HepG2 (cell line): Measurements from ENCODE around the gene DUS1L. TPM values are rescaled to one million over a fixed set of nuclear protein-coding genes. Genes with fewer than 3 reads are reported as not detected.

Experiments used
- ARHGAP35 ChIP-seq: sonication (generic); formaldehyde crosslinking; IDR thresholded peaks from 2 replicates; pipeline ENCODE4 v1.9.0; 2022; ENCODE audit warnings: mild to moderate bottlenecking, inconsistent platforms, moderate library complexity, missing genetic modification reagents, borderline replicate concordance
- BHLHE40 ChIP-seq: IDR thresholded peaks from 2 replicates; pipeline ENCODE4 v1.6.1; 2011; ENCODE audit warnings: low read length, improper control_type of control experiment
- HNRNPK ChIP-seq: fragments of 200-400 bp; formaldehyde crosslinking; IDR thresholded peaks from 2 replicates; pipeline ENCODE4 v1.6.1; 2018; ENCODE audit warnings: low read length, low read depth, moderate library complexity, mild to moderate bottlenecking; ENCODE audit not compliant: poor library complexity, severe bottlenecking
- JUND ChIP-seq: sonication (generic); formaldehyde crosslinking; IDR thresholded peaks from 2 replicates; pipeline ENCODE4 v1.8.0; 2022; ENCODE audit warnings: mild to moderate bottlenecking, missing genetic modification reagents
- KAT8 ChIP-seq: IDR thresholded peaks from 2 replicates; pipeline ENCODE4 v1.6.1; 2016; ENCODE audit warnings: missing genetic modification reagents, missing compliant biosample characterization
- KLF15 ChIP-seq: sonication (generic); formaldehyde crosslinking; IDR thresholded peaks from 2 replicates; pipeline ENCODE4 v1.8.1; 2023; ENCODE audit warnings: borderline replicate concordance, mild to moderate bottlenecking, inconsistent platforms, missing genetic modification reagents, mixed read lengths
- MZF1 ChIP-seq: sonication (generic); formaldehyde crosslinking; IDR thresholded peaks from 2 replicates; pipeline ENCODE4 v1.8.1; 2023; ENCODE audit warnings: mild to moderate bottlenecking, missing genetic modification reagents, borderline replicate concordance
- NBN ChIP-seq: fragments of 450-650 bp; conservative IDR thresholded peaks from 2 replicates; pipeline ENCODE4 v1.6.1; 2017
- RARA ChIP-seq: IDR thresholded peaks from 2 replicates; pipeline ENCODE4 v1.6.1; 2016; ENCODE audit warnings: missing genetic modification reagents, missing compliant biosample characterization
- XBP1 ChIP-seq: sonication (generic); formaldehyde crosslinking; IDR thresholded peaks from 2 replicates; pipeline ENCODE4 v1.5.0; 2020; ENCODE audit warnings: missing genetic modification reagents
- ZNF17 ChIP-seq: sonication (generic); formaldehyde crosslinking; IDR thresholded peaks from 2 replicates; pipeline ENCODE4 v1.5.0; 2020; ENCODE audit warnings: mild to moderate bottlenecking, missing genetic modification reagents
- ZNF234 ChIP-seq: sonication (generic); formaldehyde crosslinking; conservative IDR thresholded peaks from 2 replicates; pipeline ENCODE4 v1.5.1; 2020; ENCODE audit warnings: mild to moderate bottlenecking, missing genetic modification reagents
- ZNF335 ChIP-seq: sonication (generic); formaldehyde crosslinking; IDR thresholded peaks from 2 replicates; pipeline ENCODE4 v1.4.0; 2020; ENCODE audit warnings: missing genetic modification reagents
- ZNF841 ChIP-seq: sonication (generic); formaldehyde crosslinking; IDR thresholded peaks from 2 replicates; pipeline ENCODE4 v1.8.1; 2023; ENCODE audit warnings: missing genetic modification reagents, borderline replicate concordance
- ZSCAN31 ChIP-seq: sonication (generic); formaldehyde crosslinking; IDR thresholded peaks from 2 replicates; pipeline ENCODE4 v1.5.0; 2020; ENCODE audit warnings: low read depth, mild to moderate bottlenecking, missing genetic modification reagents
- polyA plus RNA-seq, 8 experiments: library from polyadenylated mRNA; depleted of rRNA in 3 of 8; stranded (reverse) in 7 of 8; unstranded in 1 of 8; fragments of >200 nt; fragmentation: Illumina TruSeq in 4 of 8; extraction: Trizol in 4 of 8; gene quantifications; 2 replicates each; pipeline versions ENCODE4 v1.2.1 to v1.2.3, GENCODE V29; 2011 to 2016; ENCODE audit warnings: low read depth in 4 of 8, missing spikeins in 1 of 8, mixed read lengths in 1 of 8; ENCODE audit not compliant: insufficient read depth in 1 of 8
- total RNA-seq, 5 experiments: library from RNA; depleted of rRNA; stranded (reverse); fragments of >200 nt; fragmentation: Illumina TruSeq; extraction: Trizol; gene quantifications; 2 replicates each; pipeline ENCODE4 v1.2.3, GENCODE V29; 2016; ENCODE audit warnings: low read depth in 1 of 5
- TF ChIP-seq, protein P1 (sequence below): sonication (generic); formaldehyde crosslinking; IDR thresholded peaks from 2 replicates; pipeline ENCODE4 v1.4.0; 2020; ENCODE audit warnings: low read depth, mild to moderate bottlenecking, missing genetic modification reagents
- TF ChIP-seq, protein P2 (sequence below): sonication (generic); formaldehyde crosslinking; IDR thresholded peaks from one replicate; pipeline ENCODE4 v1.5.1; 2020; ENCODE audit warnings: mild to moderate bottlenecking, missing genetic modification reagents; ENCODE audit errors: not compliant biosample characterization
- TF ChIP-seq, protein P3 (sequence below): sonication (generic); formaldehyde crosslinking; IDR thresholded peaks from 2 replicates; pipeline ENCODE4 v1.4.0; 2020; ENCODE audit warnings: mild to moderate bottlenecking, missing genetic modification reagents

Gene DUS1L
- total and polyA plus RNA-seq, 2 of the 13 experiments (the other 11 are each of a cell fraction or from before 2014, with no cell fraction given) = 81.0 to 109 TPM

DNA sequence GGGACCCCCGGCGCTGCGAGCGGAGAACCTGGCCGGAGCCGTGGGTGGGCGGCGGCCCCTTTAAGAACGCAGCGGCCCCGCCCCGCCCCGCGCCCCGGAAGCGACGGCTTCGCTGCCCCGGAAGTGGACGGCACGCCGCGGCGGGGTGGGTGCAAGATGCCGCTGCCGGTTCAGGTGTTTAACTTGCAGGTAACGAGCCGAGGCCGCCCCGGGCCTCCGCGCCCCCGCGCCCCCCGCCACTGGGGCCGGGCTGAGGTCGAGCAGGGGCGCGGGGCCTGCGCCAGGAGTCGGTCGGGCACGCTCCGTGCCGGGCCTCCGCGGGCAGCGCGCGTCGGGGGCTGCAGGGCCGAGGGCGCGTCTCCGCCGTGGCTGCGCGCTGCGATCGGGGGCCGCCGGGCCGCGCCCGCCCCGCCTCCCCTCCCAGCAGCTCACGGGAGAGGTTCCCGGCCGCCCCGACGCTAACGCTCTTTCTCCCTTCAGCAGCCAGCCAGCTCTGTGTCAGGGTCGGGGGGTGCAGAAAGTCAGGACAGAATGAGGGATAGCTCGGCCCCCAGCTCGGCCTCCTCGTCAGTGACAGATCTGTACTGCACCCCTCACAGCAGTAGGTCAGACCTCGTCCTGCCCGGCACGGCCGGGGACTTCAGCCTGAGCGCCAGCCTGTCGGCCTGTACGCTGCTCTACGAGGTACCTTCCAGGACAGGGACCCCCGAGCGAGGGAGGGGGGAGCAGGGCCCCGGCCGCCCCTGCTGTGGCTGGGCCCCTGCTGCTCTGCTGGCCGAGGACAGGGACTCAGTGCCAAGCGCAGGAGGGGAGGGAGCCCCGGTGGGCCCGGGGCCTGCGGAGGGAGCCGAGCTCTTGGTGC is 13.6 kb downstream of the DUS1L start, which contains the start of the genes GPS1 and RFNG (continued):
- TF ChIP-seq, protein P1, sequence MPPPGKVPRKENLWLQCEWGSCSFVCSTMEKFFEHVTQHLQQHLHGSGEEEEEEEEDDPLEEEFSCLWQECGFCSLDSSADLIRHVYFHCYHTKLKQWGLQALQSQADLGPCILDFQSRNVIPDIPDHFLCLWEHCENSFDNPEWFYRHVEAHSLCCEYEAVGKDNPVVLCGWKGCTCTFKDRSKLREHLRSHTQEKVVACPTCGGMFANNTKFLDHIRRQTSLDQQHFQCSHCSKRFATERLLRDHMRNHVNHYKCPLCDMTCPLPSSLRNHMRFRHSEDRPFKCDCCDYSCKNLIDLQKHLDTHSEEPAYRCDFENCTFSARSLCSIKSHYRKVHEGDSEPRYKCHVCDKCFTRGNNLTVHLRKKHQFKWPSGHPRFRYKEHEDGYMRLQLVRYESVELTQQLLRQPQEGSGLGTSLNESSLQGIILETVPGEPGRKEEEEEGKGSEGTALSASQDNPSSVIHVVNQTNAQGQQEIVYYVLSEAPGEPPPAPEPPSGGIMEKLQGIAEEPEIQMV = no peak
- TF ChIP-seq HNRNPK (no peak), KAT8 (CRISPR knock-in tag) (peak; percentile 69), ZNF335 (CRISPR knock-in tag) (no peak), JUND (CRISPR knock-in tag) (no peak), ZNF234 (no peak), MZF1 (CRISPR knock-in tag) (no peak), ZNF841 (CRISPR knock-in tag) (no peak), ARHGAP35 (peak; percentile 40; the same call in 1 of the 2 replicates), RARA (CRISPR knock-in tag) (no peak), BHLHE40 (no peak), KLF15 (no peak), ZSCAN31 (CRISPR knock-in tag) (peak; percentile 43; the same call in 1 of the 2 replicates), ZNF17 (no peak), NBN (no peak), XBP1 (CRISPR knock-in tag) (no peak)
- TF ChIP-seq, protein P2, sequence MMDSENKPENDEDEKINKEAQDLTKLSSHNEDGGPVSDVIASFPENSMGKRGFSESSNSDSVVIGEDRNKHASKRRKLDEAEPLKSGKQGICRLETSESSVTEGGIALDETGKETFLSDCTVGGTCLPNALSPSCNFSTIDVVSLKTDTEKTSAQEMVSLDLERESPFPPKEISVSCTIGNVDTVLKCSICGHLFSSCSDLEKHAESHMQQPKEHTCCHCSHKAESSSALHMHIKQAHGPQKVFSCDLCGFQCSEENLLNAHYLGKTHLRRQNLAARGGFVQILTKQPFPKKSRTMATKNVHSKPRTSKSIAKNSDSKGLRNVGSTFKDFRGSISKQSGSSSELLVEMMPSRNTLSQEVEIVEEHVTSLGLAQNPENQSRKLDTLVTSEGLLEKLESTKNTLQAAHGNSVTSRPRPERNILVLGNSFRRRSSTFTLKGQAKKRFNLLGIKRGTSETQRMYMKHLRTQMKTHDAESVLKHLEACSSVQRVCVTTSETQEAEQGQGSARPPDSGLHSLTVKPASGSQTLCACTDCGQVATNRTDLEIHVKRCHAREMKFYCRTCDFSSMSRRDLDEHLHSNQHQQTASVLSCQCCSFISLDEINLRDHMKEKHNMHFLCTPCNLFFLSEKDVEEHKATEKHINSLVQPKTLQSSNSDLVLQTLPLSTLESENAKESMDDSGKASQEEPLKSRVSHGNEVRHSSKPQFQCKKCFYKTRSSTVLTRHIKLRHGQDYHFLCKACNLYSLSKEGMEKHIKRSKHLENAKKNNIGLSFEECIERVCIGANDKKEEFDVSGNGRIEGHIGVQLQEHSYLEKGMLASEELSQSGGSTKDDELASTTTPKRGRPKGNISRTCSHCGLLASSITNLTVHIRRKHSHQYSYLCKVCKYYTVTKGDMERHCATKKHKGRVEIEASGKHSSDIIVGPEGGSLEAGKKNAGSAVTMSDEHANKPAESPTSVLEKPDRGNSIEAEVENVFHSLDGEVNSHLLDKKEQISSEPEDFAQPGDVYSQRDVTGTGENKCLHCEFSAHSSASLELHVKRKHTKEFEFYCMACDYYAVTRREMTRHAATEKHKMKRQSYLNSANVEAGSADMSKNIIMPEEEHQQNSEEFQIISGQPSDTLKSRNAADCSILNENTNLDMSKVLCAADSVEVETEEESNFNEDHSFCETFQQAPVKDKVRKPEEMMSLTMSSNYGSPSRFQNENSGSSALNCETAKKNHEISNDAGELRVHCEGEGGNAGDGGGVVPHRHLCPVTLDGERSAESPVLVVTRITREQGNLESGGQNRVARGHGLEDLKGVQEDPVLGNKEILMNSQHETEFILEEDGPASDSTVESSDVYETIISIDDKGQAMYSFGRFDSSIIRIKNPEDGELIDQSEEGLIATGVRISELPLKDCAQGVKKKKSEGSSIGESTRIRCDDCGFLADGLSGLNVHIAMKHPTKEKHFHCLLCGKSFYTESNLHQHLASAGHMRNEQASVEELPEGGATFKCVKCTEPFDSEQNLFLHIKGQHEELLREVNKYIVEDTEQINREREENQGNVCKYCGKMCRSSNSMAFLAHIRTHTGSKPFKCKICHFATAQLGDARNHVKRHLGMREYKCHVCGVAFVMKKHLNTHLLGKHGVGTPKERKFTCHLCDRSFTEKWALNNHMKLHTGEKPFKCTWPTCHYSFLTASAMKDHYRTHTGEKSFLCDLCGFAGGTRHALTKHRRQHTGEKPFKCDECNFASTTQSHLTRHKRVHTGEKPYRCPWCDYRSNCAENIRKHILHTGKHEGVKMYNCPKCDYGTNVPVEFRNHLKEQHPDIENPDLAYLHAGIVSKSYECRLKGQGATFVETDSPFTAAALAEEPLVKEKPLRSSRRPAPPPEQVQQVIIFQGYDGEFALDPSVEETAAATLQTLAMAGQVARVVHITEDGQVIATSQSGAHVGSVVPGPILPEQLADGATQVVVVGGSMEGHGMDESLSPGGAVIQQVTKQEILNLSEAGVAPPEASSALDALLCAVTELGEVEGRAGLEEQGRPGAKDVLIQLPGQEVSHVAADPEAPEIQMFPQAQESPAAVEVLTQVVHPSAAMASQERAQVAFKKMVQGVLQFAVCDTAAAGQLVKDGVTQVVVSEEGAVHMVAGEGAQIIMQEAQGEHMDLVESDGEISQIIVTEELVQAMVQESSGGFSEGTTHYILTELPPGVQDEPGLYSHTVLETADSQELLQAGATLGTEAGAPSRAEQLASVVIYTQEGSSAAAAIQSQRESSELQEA (CRISPR knock-in tag) = no peak
- TF ChIP-seq, protein P3, sequence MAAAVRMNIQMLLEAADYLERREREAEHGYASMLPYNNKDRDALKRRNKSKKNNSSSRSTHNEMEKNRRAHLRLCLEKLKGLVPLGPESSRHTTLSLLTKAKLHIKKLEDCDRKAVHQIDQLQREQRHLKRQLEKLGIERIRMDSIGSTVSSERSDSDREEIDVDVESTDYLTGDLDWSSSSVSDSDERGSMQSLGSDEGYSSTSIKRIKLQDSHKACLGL (CRISPR knock-in tag) = no peak
